GM21367 (cell line): ENCODE data around the gene SNX5.

Experiments used
- ATAC-seq: cut with Tn5 transposase; IDR thresholded peaks from one replicate; pipeline ENCODE4 v1.9.1; 2021; ENCODE audit not compliant: unreplicated experiment

Gene SNX5

GRCh38 chr20:17968366-17969277, at the start of gene SNX5, which contains the start of gene MGME1:
Gene SNX5 (minus strand): TSS chr20:17968794. CDS start chr20:17968425, 369 bp downstream.
Gene MGME1 (plus strand): TSS chr20:17969018. CDS start chr20:17969860, 842 bp downstream.
- ATAC-seq: peak; percentile 74

- ATAC-seq: no peak
These were observed 49.5 kb upstream of the SNX5 start for GRCh38 chr20:18018100-18018499.

GRCh38 chr20:18016772-18017171, 48.2 kb upstream of the SNX5 start:
- no peak for ATAC-seq

- ATAC-seq: no peak
These were observed 45.8 kb upstream of the SNX5 start for GRCh38 chr20:18014411-18014810.

GRCh38 chr20:18012901-18013300, 44.3 kb upstream of the SNX5 start:
- ATAC-seq: no peak

GRCh38 chr20:18011951-18012645, 43.5 kb upstream of the SNX5 start:
- no peak for ATAC-seq

GRCh38 chr20:18011482-18011881, 42.9 kb upstream of the SNX5 start:
- ATAC-seq: no peak

GRCh38 chr20:18009116-18009515, 40.5 kb upstream of the SNX5 start:
- no peak for ATAC-seq

- ATAC-seq: no peak
These were observed 39.1 kb upstream of the SNX5 start for GRCh38 chr20:18007534-18008292.

- no peak for ATAC-seq
These were observed 38.1 kb upstream of the SNX5 start for GRCh38 chr20:18006684-18007083.

- no peak for ATAC-seq
These were observed 37.4 kb upstream of the SNX5 start for GRCh38 chr20:18005990-18006364.

GRCh38 chr20:18005170-18005989, 36.8 kb upstream of the SNX5 start:
- ATAC-seq: peak; percentile 89

GRCh38 chr20:18004384-18005031, 35.9 kb upstream of the SNX5 start:
- ATAC-seq: no peak

- no peak for ATAC-seq
These were observed 35.3 kb upstream of the SNX5 start for GRCh38 chr20:18003897-18004296.

- ATAC-seq: no peak
These were observed 32.7 kb upstream of the SNX5 start for GRCh38 chr20:18001131-18001921.

- ATAC-seq: no peak
These were observed 31.0 kb upstream of the SNX5 start for GRCh38 chr20:17999566-17999965.

GRCh38 chr20:17998446-17998845, 29.9 kb upstream of the SNX5 start:
- no peak for ATAC-seq

GRCh38 chr20:17995967-17996819, 27.6 kb upstream of the SNX5 start:
- ATAC-seq: no peak
